Liver (tissue), 9 donors: ENCODE measurements around the gene COX8A. TPM values are rescaled to one million over a fixed set of nuclear protein-coding genes. Genes with fewer than 3 reads are reported as not detected.

ENCODE experiments used
- DNase-seq: peaks from one replicate; pipeline ENCODE4 v3.0.0-alpha.2; 2017; ENCODE audit warnings: low spot score
- H3K27ac ChIP-seq, 2 donors: one replicate each; pipeline ENCODE4 v1.7.0; 2013; ENCODE audit warnings: inconsistent platforms in 2 of 2, low read length in 2 of 2, control low read depth in 1 of 2, low read depth in 1 of 2, mild to moderate bottlenecking in 1 of 2
- H3K27me3 ChIP-seq, 4 donors: one replicate each; pipeline versions ENCODE4 v1.6.1 to v1.7.0; 2013; ENCODE audit warnings: low read length in 3 of 4, inconsistent platforms in 1 of 4, mild to moderate bottlenecking in 1 of 4, moderate library complexity in 1 of 4; ENCODE audit not compliant: control insufficient read depth in 4 of 4, insufficient read depth in 4 of 4
- H3K36me3 ChIP-seq, 4 donors: one replicate each; pipeline versions ENCODE4 v1.6.1 to v1.7.0; 2013; ENCODE audit warnings: low read length in 3 of 4, mild to moderate bottlenecking in 3 of 4, low read depth in 1 of 4, moderate library complexity in 1 of 4; ENCODE audit not compliant: control insufficient read depth in 4 of 4, insufficient read depth in 3 of 4
- H3K4me1 ChIP-seq, 4 donors: one replicate each; pipeline versions ENCODE4 v1.6.1 to v1.7.0; 2013; ENCODE audit warnings: low read length in 3 of 4, mild to moderate bottlenecking in 3 of 4, moderate library complexity in 1 of 4; ENCODE audit not compliant: control insufficient read depth in 4 of 4, insufficient read depth in 4 of 4
- H3K4me3 ChIP-seq, 3 donors: one replicate each; pipeline versions ENCODE4 v1.6.1 to v1.7.0; 2013; ENCODE audit warnings: low read length in 3 of 3, control low read depth in 1 of 3, low read depth in 1 of 3, mild to moderate bottlenecking in 1 of 3
- H3K9ac ChIP-seq, 2 donors: one replicate each; pipeline ENCODE4 v1.7.0; 2013; ENCODE audit warnings: low read length in 2 of 2, mild to moderate bottlenecking in 2 of 2, moderate library complexity in 2 of 2, control low read depth in 1 of 2, low read depth in 1 of 2
- H3K9me3 ChIP-seq, 4 donors: one replicate each; pipeline versions ENCODE4 v1.6.1 to v1.7.0; 2013; ENCODE audit warnings: low read length in 3 of 4; ENCODE audit not compliant: control insufficient read depth in 4 of 4
- ATF3 ChIP-seq: IDR thresholded peaks from 2 replicates; pipeline ENCODE4 v1.6.1; 2016; ENCODE audit warnings: antibody characterized with exemption
- EGR1 ChIP-seq, 2 donors: IDR thresholded peaks; 2 replicates each; pipeline ENCODE4 v1.6.1; 2016 to 2018; ENCODE audit warnings: antibody characterized with exemption in 2 of 2, low read depth in 2 of 2
- FOXA1 ChIP-seq: IDR thresholded peaks from 2 replicates; pipeline ENCODE4 v1.6.1; 2016; ENCODE audit warnings: antibody characterized with exemption
- GABPA ChIP-seq, 2 donors: IDR thresholded peaks in 1 of 2; conservative IDR thresholded peaks in 1 of 2; 2 replicates each; pipeline ENCODE4 v1.6.1; 2016; ENCODE audit warnings: antibody characterized with exemption in 2 of 2, mild to moderate bottlenecking in 1 of 2, moderate library complexity in 1 of 2
- HNF4A ChIP-seq, 2 donors: conservative IDR thresholded peaks; 2 replicates each; pipeline ENCODE4 v1.6.1; 2016; ENCODE audit warnings: antibody characterized with exemption in 2 of 2, mild to moderate bottlenecking in 2 of 2
- HNF4G ChIP-seq: IDR thresholded peaks from 2 replicates; pipeline ENCODE4 v1.6.1; 2016; ENCODE audit warnings: antibody characterized with exemption
- JUND ChIP-seq, 2 donors: IDR thresholded peaks; 2 replicates each; pipeline ENCODE4 v1.6.1; 2016; ENCODE audit warnings: antibody characterized with exemption in 2 of 2
- NR2F2 ChIP-seq: IDR thresholded peaks from 2 replicates; pipeline ENCODE4 v1.6.1; 2016; ENCODE audit warnings: antibody characterized with exemption
- RAD21 ChIP-seq, 2 donors: IDR thresholded peaks; 2 replicates each; pipeline ENCODE4 v1.6.1; 2016; ENCODE audit warnings: antibody characterized with exemption in 2 of 2, mild to moderate bottlenecking in 2 of 2
- REST ChIP-seq: IDR thresholded peaks from 2 replicates; pipeline ENCODE4 v1.6.1; 2016; ENCODE audit warnings: antibody characterized with exemption, mild to moderate bottlenecking
- RXRA ChIP-seq, 2 donors: IDR thresholded peaks; 2 replicates each; pipeline ENCODE4 v1.6.1; 2017 to 2018; ENCODE audit warnings: antibody characterized with exemption in 2 of 2, mild to moderate bottlenecking in 1 of 2
- SP1 ChIP-seq: IDR thresholded peaks from 2 replicates; pipeline ENCODE4 v1.6.1; 2018; ENCODE audit warnings: antibody characterized with exemption, mild to moderate bottlenecking
- TAF1 ChIP-seq: conservative IDR thresholded peaks from 2 replicates; pipeline ENCODE4 v1.6.1; 2016; ENCODE audit warnings: antibody characterized with exemption, mild to moderate bottlenecking
- YY1 ChIP-seq: IDR thresholded peaks from 2 replicates; pipeline ENCODE4 v1.6.1; 2016; ENCODE audit warnings: antibody characterized with exemption, mild to moderate bottlenecking
- ZBTB33 ChIP-seq: IDR thresholded peaks from 2 replicates; pipeline ENCODE4 v1.6.1; 2016; ENCODE audit warnings: antibody characterized with exemption
- WGBS: extraction: QIAGEN DNeasy Blood & Tissue Kit; methylation state at CpG from one replicate; pipeline ENCODE4 v1.1.7; 2013; 5-methylcytosine and 5-hydroxymethylcytosine counted together
- polyA plus RNA-seq, 2 donors: library from polyadenylated mRNA; stranded (reverse) in 1 of 2; unstranded in 1 of 2; fragments of 200-250 nt in 1 of 2; fragments of >200 nt in 1 of 2; fragmentation: Nextera tagmentation in 1 of 2; extraction: Ambion mirVana in 1 of 2; gene quantifications; one replicate each; pipeline versions ENCODE4 v1.2.1 to v1.2.3, GENCODE V29; 2013 to 2015
- total RNA-seq, 2 donors: library from RNA; depleted of rRNA; stranded (reverse); fragments of >200 nt; gene quantifications; one replicate each; pipeline ENCODE4 v1.2.3, GENCODE V29; 2014
- TF ChIP-seq, protein P1 (sequence below): fragments of 150-350 bp; IDR thresholded peaks from 2 replicates; pipeline ENCODE4 v1.5.1; 2017; ENCODE audit warnings: improper control_type of control experiment, low read depth, low read length; ENCODE audit not compliant: missing input control
- donor health status: healthy.
- donor health status: healthy.
- donor health status: healthy.
- donor health status: healthy.
- donor health status: healthy.

The COX8A gene
- total and polyA plus RNA-seq, 4 donors, result 250 to 586 (median 363) TPM

DNA sequence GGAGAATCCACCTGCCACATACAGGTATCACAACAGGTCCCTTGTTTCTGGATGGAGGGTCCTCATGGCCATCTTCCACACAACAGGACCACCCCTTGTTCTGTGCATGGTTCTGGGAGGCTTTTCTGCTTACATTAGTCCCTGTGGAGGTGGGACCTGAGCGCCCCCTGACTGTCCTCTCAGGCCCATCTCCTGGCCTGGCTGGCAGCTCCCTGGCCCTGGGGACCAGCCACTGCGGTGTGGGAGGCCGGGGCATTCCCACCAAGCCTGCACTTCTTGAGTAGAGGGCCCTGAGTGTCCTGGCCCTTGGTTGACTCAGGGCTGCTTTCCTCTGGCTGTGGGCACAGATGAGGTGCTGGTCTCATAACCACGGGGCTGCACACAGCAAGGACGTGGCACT lies 5.0 kb downstream of the COX8A start:
- Histone ChIP-seq H3K4me1 (peaks cover 0 to 16% (median 13%) of the 10 kb centered on the region in 4 donors), H3K9me3 (no peaks in the 10 kb centered on the region), H3K27ac (no peak overlapping the region), H3K4me3 (no peak overlapping the region), H3K9ac (no peak overlapping the region), H3K36me3 (peaks cover 0 to 3% (median 0%) of the 10 kb centered on the region in 4 donors), H3K27me3 (no peaks in the 10 kb centered on the region)
- TF ChIP-seq FOXA1, result no peak
- no peak for TF ChIP-seq HNF4A (conservative IDR thresholded peaks at IDR 0.05)
- TF ChIP-seq, protein P1, sequence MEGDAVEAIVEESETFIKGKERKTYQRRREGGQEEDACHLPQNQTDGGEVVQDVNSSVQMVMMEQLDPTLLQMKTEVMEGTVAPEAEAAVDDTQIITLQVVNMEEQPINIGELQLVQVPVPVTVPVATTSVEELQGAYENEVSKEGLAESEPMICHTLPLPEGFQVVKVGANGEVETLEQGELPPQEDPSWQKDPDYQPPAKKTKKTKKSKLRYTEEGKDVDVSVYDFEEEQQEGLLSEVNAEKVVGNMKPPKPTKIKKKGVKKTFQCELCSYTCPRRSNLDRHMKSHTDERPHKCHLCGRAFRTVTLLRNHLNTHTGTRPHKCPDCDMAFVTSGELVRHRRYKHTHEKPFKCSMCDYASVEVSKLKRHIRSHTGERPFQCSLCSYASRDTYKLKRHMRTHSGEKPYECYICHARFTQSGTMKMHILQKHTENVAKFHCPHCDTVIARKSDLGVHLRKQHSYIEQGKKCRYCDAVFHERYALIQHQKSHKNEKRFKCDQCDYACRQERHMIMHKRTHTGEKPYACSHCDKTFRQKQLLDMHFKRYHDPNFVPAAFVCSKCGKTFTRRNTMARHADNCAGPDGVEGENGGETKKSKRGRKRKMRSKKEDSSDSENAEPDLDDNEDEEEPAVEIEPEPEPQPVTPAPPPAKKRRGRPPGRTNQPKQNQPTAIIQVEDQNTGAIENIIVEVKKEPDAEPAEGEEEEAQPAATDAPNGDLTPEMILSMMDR, result no peak
- no peak for TF ChIP-seq TAF1
- no peak for TF ChIP-seq GABPA (IDR thresholded peaks at IDR 0.05 in 1 of 2, conservative IDR thresholded peaks at IDR 0.05 in 1 of 2)
- TF ChIP-seq NR2F2, result no peak
- no peak for TF ChIP-seq JUND (IDR thresholded peaks at IDR 0.05)
- no peak for TF ChIP-seq EGR1 (IDR thresholded peaks at IDR 0.05; ENCODE audit: low read depth in 2 of 2)
- no peak for TF ChIP-seq RAD21 (IDR thresholded peaks at IDR 0.05)
- no peak for TF ChIP-seq REST
- no peak for TF ChIP-seq YY1
- no peak for TF ChIP-seq RXRA (IDR thresholded peaks at IDR 0.05)
- TF ChIP-seq SP1, result no peak
- no peak for TF ChIP-seq ZBTB33
- no peak for TF ChIP-seq HNF4G
- no peak for TF ChIP-seq ATF3
- DNase-seq, result no peak
- WGBS, result 94% methylated on average over 5 of the region's 5 CpGs

DNA sequence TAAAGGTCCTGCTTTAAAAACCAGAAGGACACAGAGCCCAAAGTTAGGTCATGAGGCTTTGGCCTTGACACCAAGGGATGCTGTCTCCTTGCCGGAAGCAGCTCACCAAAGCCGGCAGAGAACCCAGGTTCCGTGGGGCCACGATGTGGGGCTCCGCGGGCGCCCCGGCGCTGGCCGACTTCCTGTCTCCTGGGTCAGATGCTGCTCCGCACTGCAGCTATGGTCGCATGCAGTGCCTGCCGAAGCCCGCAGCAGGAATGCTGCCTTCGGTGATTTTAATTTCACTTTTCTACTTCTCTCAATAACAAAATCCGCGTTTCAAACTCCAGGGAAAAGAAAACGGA lies 11.4 kb downstream of the COX8A start:
- no peak for DNase-seq
- 11% methylated on average over 18 of the region's 18 CpGs for WGBS
- no peak for TF ChIP-seq ZBTB33
- no peak for TF ChIP-seq RXRA (IDR thresholded peaks at IDR 0.05)
- TF ChIP-seq EGR1 (IDR thresholded peaks at IDR 0.05; ENCODE audit: low read depth in 2 of 2), result no peak
- no peak for TF ChIP-seq JUND (IDR thresholded peaks at IDR 0.05)
- no peak for TF ChIP-seq HNF4A (conservative IDR thresholded peaks at IDR 0.05)
- TF ChIP-seq HNF4G, result no peak
- TF ChIP-seq YY1, result no peak
- TF ChIP-seq FOXA1, result no peak
- TF ChIP-seq REST, result no peak

More for the DNA sequence above, 11.4 kb downstream of the COX8A start:
- H3K4me1 ChIP-seq, result peaks cover 10 to 23% (median 17%) of the 10 kb centered on the region in 4 donors
- peak overlapping the region; percentile 65 to 99 (median 94) for H3K4me3 ChIP-seq
- peak overlapping the region; percentile 13 to 72 for H3K27ac ChIP-seq
- H3K36me3 ChIP-seq, result peaks cover 0 to 7% (median 3%) of the 10 kb centered on the region in 4 donors
- H3K9ac ChIP-seq, result peak overlapping the region; percentile 25 to 54
- no peaks in the 10 kb centered on the region for H3K9me3 ChIP-seq
- no peaks in the 10 kb centered on the region for H3K27me3 ChIP-seq
